HEK293 (cell line): ENCODE measurements around the gene ROM1.

ENCODE experiments used
- CTCF ChIA-PET: fragments of 350-600 bp; formaldehyde crosslinking; extraction: SDS; loops from one replicate; lab custom pipeline; 2021; ENCODE audit warnings: antibody characterized with exemption; lab: Yijun Ruan, JAX
- POLR2A ChIA-PET: fragments of 300-600 bp; formaldehyde crosslinking; extraction: SDS; loops from one replicate; lab custom pipeline; 2020; ENCODE audit warnings: antibody characterized with exemption, inconsistent platforms; lab: Yijun Ruan, JAX
- H3K27ac ChIP-seq: fragments of 200-500 bp; sonication (Bioruptor generic); 2 replicates; pipeline ENCODE4 v1.5.1; 2014; ENCODE audit warnings: low read depth, low read length, control low read depth, inconsistent platforms; ENCODE audit errors: extremely low read depth
- H3K36me3 ChIP-seq, 2 experiments: fragments of 200-500 bp in 1 of 2; sonication (Bioruptor generic) in 1 of 2; 1 replicate in 1 of 2; 2 replicates in 1 of 2; pipeline ENCODE4 v1.5.1; 2014 to 2017; ENCODE audit warnings: inconsistent platforms in 2 of 2, low read length in 2 of 2; ENCODE audit not compliant: control insufficient read depth in 2 of 2, insufficient read depth in 1 of 2
- H3K4me1 ChIP-seq: fragments of 200-500 bp; sonication (Bioruptor generic); 2 replicates; pipeline ENCODE4 v1.5.1; 2014; ENCODE audit warnings: mild to moderate bottlenecking, low read length, inconsistent platforms; ENCODE audit not compliant: control insufficient read depth, insufficient read depth
- H3K4me3 ChIP-seq: 2 replicates; pipeline ENCODE4 v1.5.1; 2011; ENCODE audit warnings: low read depth, mild to moderate bottlenecking, control low read depth, low read length, moderate library complexity
- H3K9me3 ChIP-seq: fragments of 200-500 bp; sonication (Bioruptor generic); 2 replicates; pipeline ENCODE4 v1.5.1; 2014; ENCODE audit warnings: low read depth, low read length, inconsistent platforms; ENCODE audit not compliant: control insufficient read depth, insufficient read depth
- PRDM1 ChIP-seq: fragments of 450-650 bp; formaldehyde crosslinking; IDR thresholded peaks from 2 replicates; pipeline ENCODE4; 2016; ENCODE audit warnings: missing biosample characterization, missing genetic modification characterization
- ZBTB17 ChIP-seq: fragments of 450-650 bp; formaldehyde crosslinking; IDR thresholded peaks from 2 replicates; pipeline ENCODE4 v1.5.1; 2016; ENCODE audit warnings: missing biosample characterization, missing genetic modification characterization
- ZBTB6 ChIP-seq: fragments of 450-650 bp; formaldehyde crosslinking; IDR thresholded peaks from 2 replicates; pipeline ENCODE4 v1.5.1; 2017; ENCODE audit warnings: missing biosample characterization, missing genetic modification characterization
- ZBTB7A ChIP-seq: fragments of 450-650 bp; formaldehyde crosslinking; IDR thresholded peaks from 2 replicates; pipeline ENCODE4 v1.5.1; 2016; ENCODE audit warnings: low read depth, missing biosample characterization, missing genetic modification characterization
- ZEB2 ChIP-seq: fragments of 450-650 bp; formaldehyde crosslinking; IDR thresholded peaks from 2 replicates; pipeline ENCODE4 v1.5.1; 2016; ENCODE audit warnings: missing biosample characterization, missing genetic modification characterization
- ZNF221 ChIP-seq: fragments of 450-650 bp; formaldehyde crosslinking; IDR thresholded peaks from 2 replicates; pipeline ENCODE4 v1.5.1; 2017; ENCODE audit warnings: missing biosample characterization, missing genetic modification characterization, borderline replicate concordance
- ZNF335 ChIP-seq: fragments of 450-650 bp; formaldehyde crosslinking; conservative IDR thresholded peaks from 2 replicates; pipeline ENCODE4 v1.5.1; 2016; ENCODE audit warnings: missing biosample characterization, missing genetic modification characterization
- ZNF366 ChIP-seq: fragments of 450-650 bp; formaldehyde crosslinking; conservative IDR thresholded peaks from 2 replicates; pipeline ENCODE4 v1.5.1; 2016; ENCODE audit warnings: missing biosample characterization, missing genetic modification characterization
- ZNF580 ChIP-seq: fragments of 450-650 bp; formaldehyde crosslinking; IDR thresholded peaks from 2 replicates; pipeline ENCODE4 v1.5.1; 2016; ENCODE audit warnings: missing biosample characterization, missing genetic modification characterization
- ZNF610 ChIP-seq: fragments of 450-650 bp; formaldehyde crosslinking; IDR thresholded peaks from 2 replicates; pipeline ENCODE4 v1.5.1; 2016; ENCODE audit warnings: missing biosample characterization, missing genetic modification characterization, borderline replicate concordance
- ZNF624 ChIP-seq: fragments of 450-650 bp; formaldehyde crosslinking; IDR thresholded peaks from 2 replicates; pipeline ENCODE4 v1.5.1; 2017; ENCODE audit warnings: missing biosample characterization, missing genetic modification characterization
- ZNF629 ChIP-seq: fragments of 450-650 bp; formaldehyde crosslinking; IDR thresholded peaks from 2 replicates; pipeline ENCODE4 v1.5.1; 2017; ENCODE audit warnings: missing biosample characterization, missing genetic modification characterization
- ZNF692 ChIP-seq: fragments of 450-650 bp; formaldehyde crosslinking; IDR thresholded peaks from 2 replicates; pipeline ENCODE4 v1.5.1; 2016; ENCODE audit warnings: missing biosample characterization, missing genetic modification characterization
- ZNF792 ChIP-seq: fragments of 450-650 bp; formaldehyde crosslinking; IDR thresholded peaks from 2 replicates; pipeline ENCODE4 v1.5.1; 2016; ENCODE audit warnings: missing biosample characterization, missing genetic modification characterization
- ZSCAN30 ChIP-seq: fragments of 450-650 bp; IDR thresholded peaks from 2 replicates; pipeline ENCODE4 v1.5.1; 2018; ENCODE audit warnings: missing biosample characterization, mild to moderate bottlenecking, missing genetic modification characterization, moderate library complexity
- TF ChIP-seq, protein P1 (sequence below): fragments of 450-650 bp; formaldehyde crosslinking; IDR thresholded peaks from 2 replicates; pipeline ENCODE4 v1.5.1; 2016; ENCODE audit warnings: missing biosample characterization, missing genetic modification characterization
- TF ChIP-seq, protein P2 (sequence below): fragments of 450-650 bp; formaldehyde crosslinking; IDR thresholded peaks from 2 replicates; pipeline ENCODE4 v1.5.1; 2016; ENCODE audit warnings: missing biosample characterization, missing genetic modification characterization, borderline replicate concordance

The ROM1 gene

GRCh38 chr11:62600367-62601121 lies 12.5 kb upstream of the ROM1 start:
- peak; percentile 71 for TF ChIP-seq ZNF335 (tag by site-specific recombination)
- peak; percentile 47 for TF ChIP-seq ZNF366 (tag by site-specific recombination)
- TF ChIP-seq, protein P1, sequence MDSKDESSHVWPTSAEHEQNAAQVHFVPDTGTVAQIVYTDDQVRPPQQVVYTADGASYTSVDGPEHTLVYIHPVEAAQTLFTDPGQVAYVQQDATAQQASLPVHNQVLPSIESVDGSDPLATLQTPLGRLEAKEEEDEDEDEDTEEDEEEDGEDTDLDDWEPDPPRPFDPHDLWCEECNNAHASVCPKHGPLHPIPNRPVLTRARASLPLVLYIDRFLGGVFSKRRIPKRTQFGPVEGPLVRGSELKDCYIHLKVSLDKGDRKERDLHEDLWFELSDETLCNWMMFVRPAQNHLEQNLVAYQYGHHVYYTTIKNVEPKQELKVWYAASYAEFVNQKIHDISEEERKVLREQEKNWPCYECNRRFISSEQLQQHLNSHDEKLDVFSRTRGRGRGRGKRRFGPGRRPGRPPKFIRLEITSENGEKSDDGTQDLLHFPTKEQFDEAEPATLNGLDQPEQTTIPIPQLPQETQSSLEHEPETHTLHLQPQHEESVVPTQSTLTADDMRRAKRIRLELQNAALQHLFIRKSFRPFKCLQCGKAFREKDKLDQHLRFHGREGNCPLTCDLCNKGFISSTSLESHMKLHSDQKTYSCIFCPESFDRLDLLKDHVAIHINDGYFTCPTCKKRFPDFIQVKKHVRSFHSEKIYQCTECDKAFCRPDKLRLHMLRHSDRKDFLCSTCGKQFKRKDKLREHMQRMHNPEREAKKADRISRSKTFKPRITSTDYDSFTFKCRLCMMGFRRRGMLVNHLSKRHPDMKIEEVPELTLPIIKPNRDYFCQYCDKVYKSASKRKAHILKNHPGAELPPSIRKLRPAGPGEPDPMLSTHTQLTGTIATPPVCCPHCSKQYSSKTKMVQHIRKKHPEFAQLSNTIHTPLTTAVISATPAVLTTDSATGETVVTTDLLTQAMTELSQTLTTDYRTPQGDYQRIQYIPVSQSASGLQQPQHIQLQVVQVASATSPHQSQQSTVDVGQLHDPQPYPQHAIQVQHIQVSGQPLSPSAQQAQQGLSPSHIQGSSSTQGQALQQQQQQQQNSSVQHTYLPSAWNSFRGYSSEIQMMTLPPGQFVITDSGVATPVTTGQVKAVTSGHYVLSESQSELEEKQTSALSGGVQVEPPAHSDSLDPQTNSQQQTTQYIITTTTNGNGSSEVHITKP (tag by site-specific recombination): peak; percentile 82
- 0 out of 2 replicates have a peak, but pooled peaks have one; percentile 8 for TF ChIP-seq ZNF792 (tag by site-specific recombination)
- no peak for TF ChIP-seq ZNF692
- TF ChIP-seq ZBTB17 (tag by site-specific recombination): peak; percentile 61; the same call in 1 of the 2 replicates
- no peak for TF ChIP-seq ZBTB6
- TF ChIP-seq ZNF221 (tag by site-specific recombination): no peak
- TF ChIP-seq ZNF580 (tag by site-specific recombination): no peak
- TF ChIP-seq ZNF629 (tag by site-specific recombination): no peak
- TF ChIP-seq PRDM1 (tag by site-specific recombination): peak; percentile 95
- TF ChIP-seq ZEB2 (tag by site-specific recombination): no peak
- no peak for TF ChIP-seq ZNF610 (tag by site-specific recombination)
- TF ChIP-seq ZBTB7A: no peak
- no peak for TF ChIP-seq ZNF624 (tag by site-specific recombination)
- TF ChIP-seq, protein P2, sequence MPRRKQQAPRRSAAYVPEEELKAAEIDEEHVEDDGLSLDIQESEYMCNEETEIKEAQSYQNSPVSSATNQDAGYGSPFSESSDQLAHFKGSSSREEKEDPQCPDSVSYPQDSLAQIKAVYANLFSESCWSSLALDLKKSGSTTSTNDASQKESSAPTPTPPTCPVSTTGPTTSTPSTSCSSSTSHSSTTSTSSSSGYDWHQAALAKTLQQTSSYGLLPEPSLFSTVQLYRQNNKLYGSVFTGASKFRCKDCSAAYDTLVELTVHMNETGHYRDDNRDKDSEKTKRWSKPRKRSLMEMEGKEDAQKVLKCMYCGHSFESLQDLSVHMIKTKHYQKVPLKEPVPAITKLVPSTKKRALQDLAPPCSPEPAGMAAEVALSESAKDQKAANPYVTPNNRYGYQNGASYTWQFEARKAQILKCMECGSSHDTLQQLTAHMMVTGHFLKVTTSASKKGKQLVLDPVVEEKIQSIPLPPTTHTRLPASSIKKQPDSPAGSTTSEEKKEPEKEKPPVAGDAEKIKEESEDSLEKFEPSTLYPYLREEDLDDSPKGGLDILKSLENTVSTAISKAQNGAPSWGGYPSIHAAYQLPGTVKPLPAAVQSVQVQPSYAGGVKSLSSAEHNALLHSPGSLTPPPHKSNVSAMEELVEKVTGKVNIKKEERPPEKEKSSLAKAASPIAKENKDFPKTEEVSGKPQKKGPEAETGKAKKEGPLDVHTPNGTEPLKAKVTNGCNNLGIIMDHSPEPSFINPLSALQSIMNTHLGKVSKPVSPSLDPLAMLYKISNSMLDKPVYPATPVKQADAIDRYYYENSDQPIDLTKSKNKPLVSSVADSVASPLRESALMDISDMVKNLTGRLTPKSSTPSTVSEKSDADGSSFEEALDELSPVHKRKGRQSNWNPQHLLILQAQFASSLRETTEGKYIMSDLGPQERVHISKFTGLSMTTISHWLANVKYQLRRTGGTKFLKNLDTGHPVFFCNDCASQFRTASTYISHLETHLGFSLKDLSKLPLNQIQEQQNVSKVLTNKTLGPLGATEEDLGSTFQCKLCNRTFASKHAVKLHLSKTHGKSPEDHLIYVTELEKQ: no peak
- no peak for TF ChIP-seq ZSCAN30 (tag by site-specific recombination)
- Histone ChIP-seq H3K4me1 (no peaks in the 10 kb centered on the region), H3K27ac (peak overlapping the region; percentile 95), H3K36me3 (peaks cover 17 to 68% of the 10 kb centered on the region in 2 experiments; a peak in 2 of 3 replicates), H3K9me3 (no peaks in the 10 kb centered on the region), H3K4me3 (peak overlapping the region; percentile 91)
- CTCF ChIA-PET: interaction anchor here (1.0 to 2.4 kb wide), 5 partner anchors 10 to 206 kb away, joined by 3 to 12 read pairs (median 5); partner anchors contain the start of genes GANAB, ROM1 and TUT1
- POLR2A ChIA-PET: interaction anchor here (0.6 to 4.2 kb wide), 12 partner anchors 9 to 176 kb away, joined by 3 to 140 read pairs (median 9); partner anchors contain the start of genes B3GAT3, C11orf98, CSKMT and EEF1G
